Activated CD4-positive, alpha-beta T cell treated with anti-CD3 and anti-CD28 coated beads, Interleukin-2, amount 50 U/mL, for 4 hours (primary cell): ENCODE measurements around the gene RANBP1.

Source experiments
- DNase-seq, 2 experiments: peaks; one replicate each; pipeline ENCODE4 v3.0.0-alpha.2; 2020

Gene RANBP1

DNA sequence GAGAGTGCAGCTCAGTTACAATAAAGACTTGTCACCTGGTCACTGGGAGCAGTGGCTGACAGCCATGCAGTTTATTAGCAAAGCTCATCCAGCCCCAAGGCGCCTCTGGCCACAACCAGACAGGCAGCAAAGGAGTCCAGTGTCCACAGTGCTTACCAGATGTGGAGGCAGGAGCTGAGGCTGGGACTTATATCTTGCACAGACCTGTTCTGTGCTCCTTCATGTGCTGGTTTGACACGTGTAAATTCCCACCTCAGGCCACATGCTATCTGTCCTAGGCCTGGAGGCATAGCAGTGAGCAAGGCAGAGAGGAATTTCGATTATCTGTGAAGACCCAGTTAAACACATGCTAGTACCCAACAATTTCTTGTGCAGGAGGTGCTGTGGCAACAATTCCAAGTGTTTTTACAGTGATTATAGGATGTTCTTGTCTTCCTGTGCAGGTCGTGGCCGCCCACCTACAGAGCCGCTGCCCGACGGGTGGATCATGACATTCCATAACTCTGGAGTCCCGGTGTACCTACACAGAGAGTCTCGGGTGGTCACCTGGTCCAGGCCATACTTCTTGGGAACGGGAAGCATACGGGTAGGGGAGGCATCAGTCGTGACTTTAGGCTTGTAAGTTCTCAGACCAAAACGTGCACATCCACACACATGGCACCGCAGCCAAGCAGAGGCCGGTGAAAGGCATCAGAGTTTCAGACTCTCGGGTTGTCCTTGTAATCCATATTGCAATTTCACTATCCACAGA lies 26.5 kb upstream of the RANBP1 start:
- DNase-seq: no peak

DNA sequence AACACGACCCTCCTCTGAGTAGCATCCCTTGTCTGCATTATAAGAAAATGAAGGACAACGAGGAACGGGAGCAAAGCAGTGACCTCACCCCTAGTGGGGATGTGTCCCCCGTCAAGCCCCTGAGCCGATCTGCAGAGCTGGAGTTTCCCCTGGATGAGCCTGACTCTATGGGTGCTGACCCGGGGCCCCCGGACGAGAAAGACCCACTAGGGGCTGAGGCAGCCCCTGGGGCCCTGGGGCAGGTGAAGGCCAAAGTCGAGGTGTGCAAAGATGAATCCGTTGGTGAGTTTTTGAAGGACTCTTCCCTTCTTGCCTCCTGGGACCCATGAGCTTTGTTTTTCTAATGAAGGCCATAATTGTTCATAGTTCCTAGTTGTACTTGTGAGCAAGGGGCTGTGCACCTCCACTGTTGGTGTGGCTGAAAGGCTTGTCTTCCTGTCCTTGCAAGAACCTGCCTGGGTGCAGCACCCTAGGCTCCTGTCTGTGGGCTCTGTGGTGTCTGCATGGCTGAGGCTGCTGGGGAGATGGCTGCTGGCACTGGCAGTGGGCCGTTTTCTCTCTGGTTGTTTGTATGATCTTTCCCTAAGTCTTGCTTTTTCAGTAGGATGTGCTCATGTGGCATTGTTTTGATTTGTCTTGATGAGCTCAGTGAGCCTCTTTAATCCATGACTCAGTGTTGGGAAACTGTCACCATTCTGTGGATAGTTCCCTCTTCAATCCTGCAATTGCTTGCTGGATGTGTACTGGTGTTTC lies 25.8 kb upstream of the RANBP1 start:
- no peak for DNase-seq

DNA sequence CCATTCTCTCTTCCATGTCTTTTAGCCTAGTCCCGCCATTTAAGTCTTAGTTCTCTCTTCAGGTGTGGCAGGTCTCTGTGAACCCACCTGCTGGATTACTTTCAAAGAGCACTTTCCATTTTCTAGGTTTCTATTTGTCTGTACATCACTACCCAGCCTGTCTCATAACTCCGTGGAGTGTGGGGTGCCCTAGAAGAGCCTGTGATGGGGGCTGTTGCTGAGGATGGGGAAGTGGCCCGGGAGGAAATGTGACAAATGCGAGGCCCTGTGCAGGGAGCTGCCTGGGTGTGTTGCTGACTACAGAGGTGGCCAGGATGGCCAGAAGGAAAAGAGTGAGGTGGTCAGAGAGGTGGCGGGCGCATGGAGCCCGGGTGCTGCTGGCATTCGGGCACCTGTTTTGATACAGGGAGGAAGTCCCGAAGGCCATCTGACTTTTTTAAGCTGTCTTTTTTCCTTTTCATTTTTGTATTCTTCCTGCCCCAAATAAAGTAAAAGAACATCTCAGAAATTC lies 25.1 kb upstream of the RANBP1 start:
- DNase-seq: no peak

DNA sequence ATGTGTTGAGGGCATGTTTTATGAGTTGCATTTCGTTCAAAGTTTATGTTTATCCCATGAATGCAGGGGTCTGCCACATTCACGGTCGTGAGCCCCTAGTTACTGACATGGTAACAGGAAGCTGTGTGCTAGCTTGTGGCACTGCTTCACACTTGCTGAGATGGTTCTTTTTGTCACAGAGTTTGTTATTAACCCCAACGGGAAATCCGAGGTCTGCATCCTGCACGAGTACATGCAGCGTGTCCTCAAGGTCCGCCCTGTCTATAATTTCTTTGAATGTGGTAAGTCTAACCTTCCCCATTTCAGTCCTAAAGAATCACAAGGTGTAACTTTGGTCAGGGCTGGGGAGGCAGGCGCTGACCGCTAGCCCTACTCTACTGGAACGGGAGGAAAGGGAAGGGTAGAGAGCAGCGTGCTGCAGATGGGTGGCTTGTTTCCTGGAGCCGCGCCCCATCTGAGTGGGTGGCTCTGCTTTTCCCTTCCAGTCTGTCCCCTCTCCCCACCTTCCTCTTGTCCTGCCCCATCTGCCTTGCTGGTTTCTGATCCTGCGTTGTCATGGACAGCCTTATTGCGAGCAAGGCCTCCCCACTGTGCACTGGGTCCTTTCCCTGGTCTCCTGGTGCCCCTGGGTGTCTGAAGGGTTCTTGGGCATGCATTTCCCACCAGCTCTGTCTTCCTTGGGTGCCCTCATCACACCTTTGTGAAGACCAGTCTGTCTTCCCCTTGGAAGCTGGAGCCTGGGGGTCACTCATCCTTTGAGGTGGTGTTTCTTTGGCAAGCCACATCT lies 24.0 kb upstream of the RANBP1 start:
- DNase-seq: no peak

DNA sequence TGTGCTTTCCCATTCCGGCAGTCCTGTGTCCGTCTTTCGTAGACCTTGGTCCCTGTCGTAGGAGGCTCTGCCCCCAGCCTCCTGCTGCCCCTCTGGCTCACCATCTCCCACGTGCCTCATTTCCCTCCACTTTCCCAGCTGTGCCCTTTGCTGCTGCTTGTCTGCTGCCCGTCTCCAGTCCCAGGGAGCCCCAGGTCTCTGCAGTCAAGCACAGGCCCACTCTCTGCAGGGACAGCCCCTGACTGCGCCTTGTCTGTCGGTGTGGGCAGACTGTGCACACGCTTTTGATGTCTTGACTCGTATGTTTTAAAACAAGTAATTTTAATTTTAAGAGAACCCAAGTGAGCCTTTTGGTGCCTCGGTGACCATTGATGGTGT lies 23.4 kb upstream of the RANBP1 start:
- DNase-seq: no peak

DNA sequence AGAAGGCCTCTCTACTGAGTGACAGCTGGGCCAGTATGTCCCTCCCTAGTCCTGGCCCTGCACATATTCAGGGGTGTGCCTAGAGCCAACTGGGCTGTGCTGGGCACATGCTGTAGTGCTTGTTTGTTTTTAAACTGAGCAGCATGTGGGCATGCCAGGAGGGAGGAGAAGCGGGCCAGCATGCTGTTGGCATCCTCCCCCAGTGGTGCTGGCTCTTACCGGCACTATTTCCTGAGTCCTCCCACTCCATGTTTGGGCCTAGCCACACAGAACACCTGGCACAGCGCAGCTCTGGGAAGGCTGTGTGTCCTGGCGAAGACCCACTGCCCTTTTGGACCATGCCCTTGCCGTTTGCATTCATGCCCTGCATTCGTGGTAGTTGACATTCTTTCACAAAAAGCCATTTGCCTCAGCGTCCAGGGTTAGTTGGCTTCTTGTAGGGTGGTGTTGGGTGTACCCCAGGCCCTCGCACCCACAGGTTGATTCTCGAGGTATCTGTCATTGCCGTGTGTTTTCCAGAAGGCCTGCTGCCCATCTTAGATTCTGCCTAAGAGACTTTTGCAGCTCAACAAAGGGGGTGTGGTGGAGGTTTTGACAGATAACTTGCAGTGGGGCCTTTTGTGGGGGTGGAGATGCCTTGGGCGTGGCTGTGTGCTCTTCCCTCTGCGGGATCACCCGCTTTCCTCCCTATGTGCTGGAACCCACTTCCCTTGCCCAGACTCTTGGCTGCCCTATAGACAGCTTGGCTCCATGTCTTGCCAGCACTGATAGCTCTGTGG lies 22.3 kb upstream of the RANBP1 start:
- DNase-seq: no peak

DNA sequence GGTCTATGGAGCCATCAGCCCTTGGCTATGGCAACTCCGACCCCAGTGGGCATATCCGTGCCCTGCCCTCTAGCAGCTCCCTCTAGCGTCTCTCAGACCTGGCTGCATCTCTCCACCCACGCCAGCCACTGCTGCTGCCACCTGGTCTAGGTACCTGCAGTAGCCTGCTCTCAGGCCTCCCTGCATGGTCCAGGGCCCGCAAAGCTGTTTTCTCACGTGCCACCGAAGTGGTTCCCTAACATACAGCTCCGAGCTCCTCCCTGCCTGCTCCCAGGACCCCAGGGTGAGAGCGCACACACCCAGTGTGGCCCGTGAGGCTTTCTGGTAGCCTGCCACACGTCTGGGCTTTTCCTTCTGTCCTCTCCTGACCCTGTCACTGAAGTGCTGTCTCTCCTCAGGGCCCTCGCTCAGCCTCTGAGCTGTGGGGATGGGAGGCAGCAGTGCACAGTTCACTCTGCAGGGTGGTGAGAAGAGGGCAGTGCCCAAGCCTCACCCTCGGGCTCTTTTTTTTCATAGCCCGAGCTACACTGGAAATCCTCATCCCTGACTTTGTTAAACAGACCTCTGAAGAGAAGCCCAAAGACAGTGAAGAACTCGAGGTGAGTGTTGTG lies 21.6 kb upstream of the RANBP1 start:
- DNase-seq: no peak

DNA sequence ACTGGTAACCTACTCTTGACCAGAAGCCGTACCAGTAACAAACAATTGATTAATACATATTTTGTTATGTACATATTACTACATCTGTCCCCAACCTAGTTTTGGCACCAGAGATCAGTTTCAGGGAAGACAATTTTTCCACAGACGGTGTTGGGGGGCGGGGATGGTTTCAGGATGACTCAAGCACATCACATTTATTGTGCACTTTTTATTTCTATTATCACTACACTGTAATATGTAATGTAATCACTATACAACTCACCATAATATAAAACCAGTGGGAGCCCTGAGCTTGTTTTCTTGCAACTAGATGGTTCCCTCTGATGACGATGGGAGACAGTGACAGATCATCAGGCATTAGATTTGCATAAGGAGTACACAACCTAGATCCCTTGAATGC lies 20.4 kb upstream of the RANBP1 start:
- no peak for DNase-seq

DNA sequence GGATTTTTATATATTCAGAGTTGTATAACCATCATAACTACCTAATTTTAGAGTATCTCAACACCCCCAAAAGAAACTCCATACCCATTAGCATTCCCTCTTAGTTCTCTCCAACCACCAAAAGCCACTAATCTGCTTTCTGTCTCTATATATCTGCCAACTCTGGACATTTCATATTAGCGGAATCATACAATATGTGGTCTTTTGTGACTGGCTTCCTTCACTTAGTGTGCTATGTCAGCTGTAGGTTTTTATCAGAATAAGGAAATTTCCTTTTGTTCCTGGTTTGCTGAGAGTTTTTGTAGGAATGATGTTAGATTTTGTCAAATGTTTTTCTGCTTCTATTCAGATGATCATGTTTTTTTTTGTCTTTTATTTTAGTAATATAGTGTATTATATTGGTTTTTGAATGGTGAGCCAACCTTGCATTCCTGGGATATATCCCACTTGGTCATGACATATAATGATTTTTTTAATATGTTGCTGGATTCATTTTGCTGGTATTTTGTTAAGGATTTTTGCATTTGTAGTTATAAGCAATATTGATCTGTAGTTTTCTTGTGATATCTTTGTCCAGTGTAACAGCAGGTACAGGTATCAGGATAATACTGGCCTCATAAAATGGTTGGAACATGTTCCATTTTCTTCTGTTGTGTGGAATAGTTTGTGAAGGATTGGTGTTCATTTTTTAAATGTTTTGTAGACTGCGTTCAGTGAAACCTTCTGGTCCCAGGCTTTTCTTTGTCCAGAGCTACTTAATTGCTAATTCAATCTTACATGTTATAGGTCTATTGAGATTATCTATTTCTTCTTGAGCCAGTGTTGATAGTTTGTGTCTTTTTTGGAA lies 19.1 kb upstream of the RANBP1 start:
- DNase-seq: no peak

DNA sequence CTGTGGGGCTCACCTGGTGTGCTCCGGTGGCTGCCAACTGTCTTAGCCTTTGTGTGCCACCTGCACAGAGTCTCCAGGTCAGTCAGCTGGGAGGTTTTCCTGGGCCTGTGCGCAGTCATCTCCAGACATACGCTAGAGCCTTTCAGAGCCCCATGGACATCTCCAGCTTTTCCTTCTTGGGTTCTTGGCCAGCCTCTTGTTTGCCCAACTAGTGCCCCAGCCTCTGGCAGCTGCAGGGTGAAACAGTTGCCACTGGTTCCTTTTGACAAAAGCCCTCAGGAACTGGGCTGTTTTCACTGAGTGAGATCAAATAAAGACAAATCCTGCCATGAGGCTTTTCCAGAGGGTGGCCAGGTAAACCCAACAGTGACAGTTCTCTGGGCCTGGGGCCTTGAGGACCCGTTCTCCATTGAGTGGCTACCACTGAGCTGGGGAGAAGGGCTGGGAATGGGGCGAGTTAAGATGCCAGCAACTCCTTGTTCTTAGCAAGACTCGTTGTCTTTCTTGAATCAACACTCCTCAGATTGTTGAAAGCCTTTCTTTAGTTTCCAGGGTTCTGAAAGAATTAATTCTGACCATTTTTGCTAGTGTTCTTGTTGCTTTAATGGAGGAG lies 16.7 kb upstream of the RANBP1 start:
- no peak for DNase-seq

DNA sequence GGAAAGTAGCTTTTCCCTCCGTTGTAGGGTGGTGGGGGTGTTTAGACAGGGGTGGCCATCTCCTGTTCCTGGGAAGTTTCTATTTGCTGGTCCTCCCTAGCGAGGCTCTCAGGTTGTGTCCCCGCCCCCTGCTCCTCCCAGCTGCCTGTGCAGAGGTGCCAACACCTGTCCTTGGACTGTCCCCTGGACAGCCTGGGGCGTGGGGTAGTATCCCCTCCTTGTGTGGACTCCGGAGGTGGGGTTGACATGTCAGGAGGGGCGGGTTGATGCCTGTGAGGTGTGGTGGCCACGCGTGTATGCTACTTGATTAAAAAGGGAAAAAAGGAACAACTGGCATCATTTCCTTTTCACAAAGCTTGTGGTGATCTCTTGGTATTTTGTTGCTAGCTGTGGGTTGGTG lies 14.3 kb upstream of the RANBP1 start:
- no peak for DNase-seq

DNA sequence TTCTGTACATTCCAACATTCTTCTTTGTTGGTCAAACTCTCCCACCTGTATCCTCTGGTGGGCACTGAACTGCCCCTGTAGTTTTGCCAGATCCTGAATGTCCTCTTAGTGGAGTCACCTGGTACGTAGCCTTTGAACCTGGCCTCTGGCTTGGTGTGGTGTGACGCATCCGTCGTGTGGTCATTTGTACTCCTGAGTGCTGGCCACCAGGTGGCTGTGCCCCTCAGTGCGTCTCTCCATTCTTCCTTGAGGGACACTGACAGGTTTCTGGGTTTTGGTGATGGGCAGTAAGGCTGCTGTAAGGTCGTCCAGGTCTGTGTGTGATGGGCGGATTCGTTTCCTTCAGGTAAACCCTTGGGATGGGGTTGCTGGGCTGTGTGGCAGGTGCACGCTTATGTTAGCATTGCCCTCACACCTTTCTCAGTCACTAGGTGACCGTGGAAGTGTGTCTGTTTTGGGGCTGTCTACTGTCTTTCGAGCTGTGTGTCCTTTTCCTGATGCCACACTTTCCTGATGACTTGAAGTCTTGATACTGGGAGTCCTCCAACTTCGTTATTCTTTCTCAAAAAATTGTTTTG lies 13.6 kb upstream of the RANBP1 start:
- no peak for DNase-seq

DNA sequence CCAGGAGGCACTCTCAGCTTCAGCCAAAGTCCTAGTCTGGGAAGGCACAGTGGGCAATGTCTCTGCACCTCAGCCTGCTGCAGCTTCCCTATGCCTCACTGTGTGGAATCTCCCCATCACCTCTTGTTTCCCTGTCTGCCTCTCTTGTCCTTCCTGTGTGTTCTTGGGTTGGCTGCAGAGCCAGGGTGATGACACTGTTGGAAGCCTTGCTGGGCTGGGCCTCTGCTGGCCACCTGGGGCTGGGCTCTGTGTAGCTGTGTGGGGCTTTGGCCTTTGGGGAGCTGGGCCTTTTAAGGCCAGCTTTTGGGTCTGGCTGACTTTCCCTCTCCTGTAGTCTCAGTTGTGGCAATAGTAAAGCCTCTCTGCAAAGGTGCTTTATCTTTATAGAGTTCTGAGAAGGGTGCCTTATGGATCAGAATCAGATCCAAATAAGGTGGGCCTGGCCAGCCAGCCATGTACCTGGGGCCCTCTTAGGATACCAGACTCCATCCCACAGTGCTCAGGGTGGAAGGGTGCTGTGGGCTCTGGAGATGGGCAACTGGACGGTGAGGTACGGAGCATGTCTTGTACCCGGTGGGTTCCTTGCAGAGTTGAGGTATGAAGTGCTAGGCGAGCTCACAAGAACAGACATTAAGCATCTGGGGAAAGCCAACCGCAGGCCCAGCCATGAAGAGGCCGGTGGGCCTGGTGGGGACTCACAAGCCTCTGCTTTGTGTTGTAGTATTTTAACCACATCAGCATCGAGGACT lies 10.3 kb upstream of the RANBP1 start:
- DNase-seq: no peak

DNA sequence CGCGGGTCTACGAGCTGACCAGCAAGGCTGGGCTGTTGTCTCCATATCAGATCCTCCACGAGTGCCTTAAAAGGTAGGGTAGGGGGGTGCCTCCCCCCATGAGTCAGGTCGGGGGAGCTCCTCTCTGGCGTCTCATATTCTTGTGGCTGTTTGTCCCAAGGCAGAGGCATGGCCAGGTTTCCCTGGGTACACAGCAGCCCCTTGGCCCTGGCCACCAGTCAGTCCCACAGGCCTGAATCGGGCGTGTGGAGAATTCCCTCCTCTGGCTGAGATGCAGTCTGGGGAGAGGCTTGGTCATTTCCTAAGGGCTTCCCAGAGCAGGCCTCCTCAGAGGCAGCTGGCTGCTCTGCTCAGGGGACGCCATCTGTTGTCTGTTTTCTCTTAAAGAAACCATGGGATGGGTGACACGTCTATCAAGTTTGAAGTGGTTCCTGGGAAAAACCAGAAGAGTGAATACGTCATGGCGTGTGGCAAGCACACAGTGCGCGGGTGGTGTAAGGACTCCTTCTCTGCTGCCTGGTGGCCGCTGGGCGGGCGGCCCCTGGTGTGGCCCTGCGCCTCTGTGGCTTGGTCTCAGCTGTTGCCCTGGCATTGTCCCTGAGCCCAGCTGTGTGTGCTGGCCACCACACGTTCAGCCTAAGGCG lies 9.6 kb upstream of the RANBP1 start:
- DNase-seq: no peak

DNA sequence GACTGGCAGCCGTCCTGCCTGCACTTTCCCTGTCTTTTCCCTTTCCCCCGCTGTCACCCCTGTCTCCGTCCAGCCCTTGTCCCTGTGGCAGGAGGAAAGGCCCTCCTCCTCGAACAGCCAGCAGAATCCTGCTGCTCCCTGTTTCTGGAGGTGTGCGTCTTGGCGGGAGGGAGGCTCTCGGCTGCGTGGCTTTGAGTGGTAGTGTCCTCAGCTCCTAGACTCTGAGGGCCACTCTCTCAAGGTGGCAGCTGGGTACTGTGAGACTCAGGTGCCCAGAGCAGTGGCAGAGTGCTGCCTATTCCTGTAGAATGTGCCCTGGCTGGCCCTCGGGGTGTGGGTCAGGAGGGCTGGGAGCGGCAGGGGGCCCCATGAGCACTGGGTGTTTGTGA lies 9.1 kb upstream of the RANBP1 start:
- DNase-seq: no peak

DNA sequence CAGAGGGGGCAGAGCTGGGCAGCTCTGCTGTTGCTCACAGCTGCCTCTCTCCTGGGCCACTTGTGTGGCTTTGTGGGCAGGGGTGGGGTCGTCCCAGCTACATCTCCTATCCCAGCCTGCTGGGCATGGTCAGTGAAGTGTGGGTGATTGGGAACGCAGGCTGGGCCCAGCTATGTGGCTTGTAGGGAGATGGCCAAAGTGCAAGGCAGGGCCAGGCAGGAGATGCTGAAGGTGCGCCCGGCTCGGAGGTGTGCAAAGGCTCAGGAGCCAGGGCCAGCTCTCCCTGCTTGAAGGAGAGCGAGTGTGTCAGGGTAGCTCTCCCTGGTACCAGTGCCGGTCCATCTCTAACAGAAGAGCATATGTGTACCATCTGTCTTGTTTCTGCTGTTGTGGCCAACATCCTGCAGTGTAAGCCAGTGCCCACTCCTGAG lies 8.4 kb upstream of the RANBP1 start:
- no peak for DNase-seq

DNA sequence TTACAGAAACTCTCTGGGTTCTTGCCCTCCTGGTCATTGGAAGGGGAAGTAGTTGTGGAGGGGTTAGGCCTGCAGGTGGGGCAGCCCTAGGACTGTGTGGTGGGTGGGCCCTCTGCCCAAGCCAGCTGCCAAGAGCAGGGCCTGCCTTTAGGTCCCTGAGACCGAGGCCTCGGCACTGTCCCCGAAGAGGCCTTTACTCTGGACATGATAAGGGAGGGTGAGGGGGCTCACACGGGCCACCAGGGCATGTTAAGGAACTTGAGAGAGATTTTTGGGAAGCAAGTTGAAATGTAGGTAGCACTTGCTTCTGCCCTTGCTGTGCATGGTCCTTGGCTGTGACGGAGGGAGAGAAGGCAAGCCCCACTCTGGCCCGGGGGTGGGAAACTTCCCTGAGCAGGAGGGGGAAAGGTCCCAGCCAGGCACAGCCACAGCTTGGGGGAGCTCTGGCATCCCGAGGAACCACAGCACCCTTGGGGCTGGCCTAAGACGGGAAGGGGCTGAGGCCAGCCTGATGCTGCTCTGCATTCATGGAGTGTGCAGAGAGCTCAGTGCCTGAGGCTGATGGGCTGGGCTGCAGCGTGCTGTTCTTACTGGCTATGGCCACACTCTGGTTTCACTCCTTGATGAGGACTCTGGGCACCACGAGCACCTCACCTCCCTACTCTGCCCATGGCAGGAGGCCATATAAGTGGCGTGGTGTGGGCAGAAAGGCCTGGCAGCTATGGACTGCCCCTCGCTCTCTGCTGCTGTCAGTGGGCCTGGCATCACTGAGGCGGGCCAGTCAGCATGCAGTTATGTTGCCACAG lies 7.8 kb upstream of the RANBP1 start:
- DNase-seq: no peak

DNA sequence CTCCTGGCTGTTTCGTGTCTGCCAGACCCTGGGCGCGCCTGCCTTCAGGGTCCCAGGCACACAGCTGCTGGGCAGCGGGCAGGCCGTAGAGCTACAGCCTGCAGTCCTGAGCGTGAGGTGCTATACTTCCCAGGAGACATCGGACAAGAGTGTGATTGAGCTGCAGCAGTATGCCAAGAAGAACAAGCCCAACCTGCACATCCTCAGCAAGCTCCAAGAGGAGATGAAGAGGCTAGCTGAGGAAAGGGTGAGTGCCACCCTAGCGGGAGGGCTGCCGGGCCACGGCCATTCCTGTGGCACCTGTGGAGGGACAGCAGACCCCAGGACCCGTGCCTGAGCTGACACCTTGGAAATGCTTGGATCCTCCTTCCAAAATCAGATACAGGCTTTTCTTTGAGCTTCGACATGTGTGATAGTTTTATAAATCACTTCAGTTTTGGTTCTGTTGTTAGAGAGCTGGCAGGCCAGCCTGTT lies 7.1 kb upstream of the RANBP1 start:
- no peak for DNase-seq
